Lung (tissue), 12 donors: ENCODE data around the gene PET100. TPM values are rescaled to one million over a fixed set of nuclear protein-coding genes. Genes with fewer than 3 reads are reported as not detected.

ENCODE experiments used
- ATAC-seq: fragments of 200-7000 bp; cut with Tn5 transposase; one replicate; pipeline ENCODE4 v1.9.1; 2020; ENCODE audit warnings: moderate number of reproducible peaks; ENCODE audit not compliant: insufficient read depth, low FRiP score
- DNase-seq, 3 donors: peaks; one replicate each; pipeline ENCODE4 v3.0.0-alpha.2; 2013 to 2017
- H3K27ac ChIP-seq, 2 donors: one replicate each; pipeline ENCODE4 v1.5.1; 2013; ENCODE audit warnings: mild to moderate bottlenecking in 2 of 2, moderate library complexity in 2 of 2, control low read depth in 1 of 2, inconsistent platforms in 1 of 2, low read depth in 1 of 2, low read length in 1 of 2
- H3K27me3 ChIP-seq, 3 donors: one replicate each; pipeline ENCODE4 v1.5.1; 2013; ENCODE audit warnings: low read length in 2 of 3; ENCODE audit not compliant: control insufficient read depth in 3 of 3, insufficient read depth in 3 of 3
- H3K36me3 ChIP-seq, 4 donors: one replicate each; pipeline ENCODE4 v1.5.1; 2013; ENCODE audit warnings: low read length in 4 of 4, mild to moderate bottlenecking in 1 of 4, moderate library complexity in 1 of 4; ENCODE audit not compliant: control insufficient read depth in 4 of 4, insufficient read depth in 4 of 4
- H3K4me1 ChIP-seq, 5 donors: one replicate each; pipeline ENCODE4 v1.5.1; 2013; ENCODE audit warnings: low read length in 5 of 5, mild to moderate bottlenecking in 2 of 5, moderate library complexity in 1 of 5; ENCODE audit not compliant: control insufficient read depth in 5 of 5, insufficient read depth in 5 of 5
- H3K4me3 ChIP-seq: one replicate; pipeline ENCODE4 v1.5.1; 2013; ENCODE audit warnings: mild to moderate bottlenecking, control low read depth, moderate library complexity
- H3K9ac ChIP-seq, 2 donors: one replicate each; pipeline ENCODE4 v1.5.1; 2013; ENCODE audit warnings: low read length in 2 of 2, control low read depth in 1 of 2; ENCODE audit not compliant: insufficient read depth in 1 of 2
- H3K9me3 ChIP-seq, 4 donors: one replicate each; pipeline ENCODE4 v1.5.1; 2013; ENCODE audit warnings: low read length in 3 of 4, mild to moderate bottlenecking in 1 of 4, moderate library complexity in 1 of 4; ENCODE audit not compliant: control insufficient read depth in 4 of 4, insufficient read depth in 3 of 4
- WGBS, 2 donors: extraction: QIAGEN DNeasy Blood & Tissue Kit; methylation state at CpG; one replicate each; pipeline ENCODE4 v1.1.7; 2013; 5-methylcytosine and 5-hydroxymethylcytosine counted together
- polyA plus RNA-seq, 2 donors: library from polyadenylated mRNA; stranded (reverse); fragments of 200-250 nt; gene quantifications; one replicate each; pipeline ENCODE4 v1.2.1, GENCODE V29; 2013
- total RNA-seq, 2 donors: library from RNA; depleted of rRNA in 1 of 2; stranded (reverse); fragments of >200 nt in 1 of 2; gene quantifications; one replicate each; pipeline ENCODE4 v1.2.1, GENCODE V29; 2014 to 2021
- TF ChIP-seq, protein P1 (sequence below): IDR thresholded peaks from 2 replicates; pipeline ENCODE4 v1.5.1; 2012; ENCODE audit warnings: mild to moderate bottlenecking; ENCODE audit errors: control extremely low read depth, extremely low read depth
- donor health status: control.
- donor health status: control.
- donor health status: Bipolar disorder and iron deficiency.
- donor health status: healthy.
- donor health status: DM: yes; HTN: yes; CAD: no.

Gene PET100
- total and polyA plus RNA-seq, 4 donors: 26.9 to 383 (median 88.1) TPM

DNA sequence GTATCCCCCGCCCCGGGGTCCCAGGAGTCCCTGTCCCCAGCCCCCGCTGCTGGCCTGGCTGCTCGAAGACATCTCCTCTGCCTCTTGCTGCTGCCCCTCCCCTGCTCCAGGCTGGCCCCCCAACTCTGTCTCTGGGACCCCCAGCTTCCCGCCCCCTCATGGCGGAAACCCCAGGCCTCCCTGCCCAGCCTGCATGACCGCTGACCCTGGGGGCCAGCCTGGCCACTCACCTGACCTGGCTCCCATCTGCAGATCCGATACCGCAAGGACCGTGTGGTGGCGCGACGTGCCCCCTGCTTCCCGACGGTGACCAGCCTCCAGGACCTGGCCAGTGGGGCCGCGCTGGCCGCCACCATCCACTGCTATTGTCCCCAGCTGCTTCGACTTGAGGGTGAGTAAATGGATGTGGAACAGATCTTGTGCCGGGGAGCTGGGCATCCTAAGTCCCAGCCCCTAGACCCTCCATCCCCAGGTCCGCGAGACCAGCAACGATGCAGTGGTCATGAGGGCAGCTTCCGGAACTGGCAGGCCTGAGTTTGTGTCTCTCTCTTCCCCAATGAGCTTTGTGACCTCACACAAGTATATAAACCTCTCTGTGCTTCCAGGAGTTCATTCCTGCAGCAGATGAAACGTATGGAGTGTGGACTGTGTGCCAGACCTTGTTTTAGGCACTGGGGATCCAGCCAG lies 21.6 kb upstream of the PET100 start:
- Histone ChIP-seq H3K36me3 (peaks cover 0 to 8% (median 0%) of the 10 kb centered on the region in 4 donors), H3K27ac (no peak overlapping the region), H3K27me3 (peaks cover 0 to 4% (median 0%) of the 10 kb centered on the region in 3 donors), H3K4me3 (no peak overlapping the region), H3K4me1 (peaks cover 0 to 3% (median 0%) of the 10 kb centered on the region in 5 donors), H3K9ac (no peak overlapping the region), H3K9me3 (peaks cover 0 to 2% (median 0%) of the 10 kb centered on the region in 4 donors)
- 89 to 92% methylated on average over 24 to 25 of the region's 25 CpGs for WGBS, 2 donors
- DNase-seq: no peak
- no peak for ATAC-seq
- TF ChIP-seq, protein P1, sequence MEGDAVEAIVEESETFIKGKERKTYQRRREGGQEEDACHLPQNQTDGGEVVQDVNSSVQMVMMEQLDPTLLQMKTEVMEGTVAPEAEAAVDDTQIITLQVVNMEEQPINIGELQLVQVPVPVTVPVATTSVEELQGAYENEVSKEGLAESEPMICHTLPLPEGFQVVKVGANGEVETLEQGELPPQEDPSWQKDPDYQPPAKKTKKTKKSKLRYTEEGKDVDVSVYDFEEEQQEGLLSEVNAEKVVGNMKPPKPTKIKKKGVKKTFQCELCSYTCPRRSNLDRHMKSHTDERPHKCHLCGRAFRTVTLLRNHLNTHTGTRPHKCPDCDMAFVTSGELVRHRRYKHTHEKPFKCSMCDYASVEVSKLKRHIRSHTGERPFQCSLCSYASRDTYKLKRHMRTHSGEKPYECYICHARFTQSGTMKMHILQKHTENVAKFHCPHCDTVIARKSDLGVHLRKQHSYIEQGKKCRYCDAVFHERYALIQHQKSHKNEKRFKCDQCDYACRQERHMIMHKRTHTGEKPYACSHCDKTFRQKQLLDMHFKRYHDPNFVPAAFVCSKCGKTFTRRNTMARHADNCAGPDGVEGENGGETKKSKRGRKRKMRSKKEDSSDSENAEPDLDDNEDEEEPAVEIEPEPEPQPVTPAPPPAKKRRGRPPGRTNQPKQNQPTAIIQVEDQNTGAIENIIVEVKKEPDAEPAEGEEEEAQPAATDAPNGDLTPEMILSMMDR: no peak

DNA sequence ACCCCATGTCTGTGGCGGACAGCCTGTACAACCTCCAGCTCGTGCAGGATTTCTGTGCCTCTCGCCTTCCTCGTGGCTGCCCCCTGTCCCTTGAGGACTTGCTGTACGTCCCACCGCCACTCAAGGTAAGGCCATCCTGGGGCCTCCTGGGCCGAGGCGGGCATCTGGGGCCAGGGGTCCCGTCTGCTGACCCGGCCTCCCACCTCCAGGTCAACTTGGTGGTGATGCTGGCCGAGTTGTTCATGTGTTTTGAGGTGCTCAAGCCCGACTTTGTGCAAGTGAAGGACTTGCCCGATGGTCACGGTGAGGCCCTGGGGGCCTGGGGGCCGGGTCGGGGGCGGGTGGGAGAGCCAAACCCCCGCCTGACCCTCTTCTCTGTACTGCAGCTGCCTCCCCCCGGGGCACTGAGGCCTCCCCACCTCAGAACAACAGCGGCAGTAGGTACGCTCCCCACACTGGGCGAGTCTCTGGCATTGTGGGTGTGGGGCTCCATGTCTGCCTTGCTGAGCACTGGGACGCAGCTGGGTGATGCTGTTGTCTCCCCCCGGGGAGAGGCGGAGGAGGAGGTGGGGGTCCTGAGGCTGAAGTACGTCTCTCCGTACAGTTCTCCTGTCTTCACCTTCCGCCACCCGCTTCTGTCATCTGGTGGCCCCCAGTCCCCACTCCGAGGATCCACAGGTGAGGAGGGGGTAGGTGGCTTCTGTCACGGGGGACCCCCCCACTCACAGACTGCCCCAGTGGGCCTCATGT lies 18.9 kb upstream of the PET100 start:
- Histone ChIP-seq H3K36me3 (peaks cover 0 to 12% (median 0%) of the 10 kb centered on the region in 4 donors), H3K4me3 (no peak overlapping the region), H3K9ac (no peak overlapping the region), H3K4me1 (no peaks in the 10 kb centered on the region), H3K9me3 (no peaks in the 10 kb centered on the region), H3K27ac (no peak overlapping the region), H3K27me3 (no peaks in the 10 kb centered on the region)
- TF ChIP-seq, protein P1: no peak
- ATAC-seq: no peak
- DNase-seq: no peak
- WGBS, 2 donors: 83 to 87% methylated on average over 28 to 31 of the region's 31 CpGs

DNA sequence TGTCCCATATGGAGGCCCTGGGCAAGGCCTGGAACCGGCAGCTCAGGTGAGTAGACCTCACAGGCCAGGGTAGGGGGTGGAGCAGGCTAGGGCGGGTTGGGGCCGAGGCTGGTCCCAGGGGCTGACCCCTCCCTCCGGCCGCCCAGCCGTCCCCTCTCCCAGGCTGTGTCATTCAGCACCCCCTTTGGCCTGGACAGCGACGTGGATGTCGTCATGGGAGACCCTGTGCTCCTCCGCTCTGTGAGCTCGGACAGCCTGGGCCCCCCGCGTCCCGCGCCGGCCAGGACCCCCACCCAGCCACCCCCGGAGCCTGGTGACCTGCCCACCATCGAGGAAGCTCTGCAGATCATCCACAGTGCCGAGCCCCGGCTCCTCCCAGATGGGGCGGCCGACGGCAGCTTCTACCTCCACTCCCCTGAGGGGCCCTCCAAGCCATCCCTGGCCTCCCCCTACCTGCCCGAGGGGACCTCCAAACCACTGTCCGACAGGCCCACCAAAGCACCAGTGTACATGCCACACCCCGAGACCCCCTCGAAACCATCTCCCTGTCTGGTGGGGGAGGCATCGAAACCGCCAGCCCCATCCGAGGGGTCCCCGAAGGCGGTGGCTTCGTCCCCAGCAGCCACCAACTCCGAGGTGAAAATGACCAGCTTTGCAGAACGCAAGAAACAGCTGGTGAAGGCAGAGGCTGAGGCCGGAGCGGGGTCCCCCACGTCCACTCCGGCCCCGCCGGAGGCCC lies 17.9 kb upstream of the PET100 start:
- no peak for DNase-seq
- Histone ChIP-seq H3K27ac (no peak overlapping the region), H3K9me3 (no peaks in the 10 kb centered on the region), H3K4me1 (no peaks in the 10 kb centered on the region), H3K4me3 (no peak overlapping the region), H3K36me3 (peaks cover 0 to 16% (median 0%) of the 10 kb centered on the region in 4 donors), H3K27me3 (no peaks in the 10 kb centered on the region), H3K9ac (no peak overlapping the region)
- no peak for ATAC-seq
- WGBS, 2 donors: 89% methylated on average over 36 to 41 of the region's 41 CpGs
- TF ChIP-seq, protein P1: no peak
